Uterus (tissue), 2 donors: ENCODE data around the gene CAPN1.

Experiments used
- POLR2A ChIP-seq, 2 donors: fragments of 450-650 bp; IDR thresholded peaks; one replicate each; pipeline ENCODE4 v1.6.1; 2016; ENCODE audit warnings: antibody characterized with exemption in 2 of 2, mild to moderate bottlenecking in 1 of 2, moderate library complexity in 1 of 2
- TF ChIP-seq, protein P1 (sequence below), 4 experiments: fragments of 200-600 bp in 2 of 4; fragments of 450-650 bp in 2 of 4; sonication (generic) in 2 of 4; IDR thresholded peaks; one replicate each; pipeline ENCODE4 v1.5.1; 2016 to 2019; ENCODE audit warnings: antibody characterized with exemption in 4 of 4, mild to moderate bottlenecking in 2 of 4, moderate library complexity in 1 of 4

DNA sequence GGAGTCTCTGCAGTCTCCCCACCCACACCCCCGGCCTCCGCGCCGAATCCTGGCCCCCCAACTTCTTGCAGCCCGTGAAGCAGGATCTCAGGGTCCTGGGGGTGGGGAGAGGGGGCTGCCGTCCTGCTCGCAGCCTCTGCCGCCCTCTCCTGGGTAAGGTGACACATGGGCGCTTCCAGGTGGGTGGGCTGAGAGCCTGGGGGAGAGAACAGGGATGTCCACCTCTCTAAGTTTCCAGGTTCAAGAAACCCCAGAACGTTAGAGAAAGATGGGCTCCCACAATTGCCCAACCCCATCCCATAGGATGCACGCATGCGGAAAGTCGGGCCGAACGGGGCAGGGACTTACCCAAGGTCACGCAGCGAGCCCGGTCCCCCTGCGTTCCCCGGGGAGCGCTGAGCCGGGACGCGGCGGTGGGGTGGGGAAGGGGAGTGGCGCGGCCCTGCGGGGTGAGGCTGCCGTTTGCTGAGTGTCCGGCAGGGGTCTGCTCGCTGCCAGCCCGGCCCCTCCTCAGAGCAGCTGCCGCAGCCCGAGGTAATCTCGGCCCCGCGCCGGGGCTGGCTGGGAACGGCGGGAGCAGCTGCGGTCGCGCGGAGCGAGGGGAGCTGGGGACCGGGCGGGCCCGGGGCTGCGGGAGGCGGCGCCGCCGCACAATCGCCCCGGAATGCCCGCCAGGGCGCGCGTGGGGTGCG is 705 bp upstream of the CAPN1 start:
- TF ChIP-seq, protein P1, sequence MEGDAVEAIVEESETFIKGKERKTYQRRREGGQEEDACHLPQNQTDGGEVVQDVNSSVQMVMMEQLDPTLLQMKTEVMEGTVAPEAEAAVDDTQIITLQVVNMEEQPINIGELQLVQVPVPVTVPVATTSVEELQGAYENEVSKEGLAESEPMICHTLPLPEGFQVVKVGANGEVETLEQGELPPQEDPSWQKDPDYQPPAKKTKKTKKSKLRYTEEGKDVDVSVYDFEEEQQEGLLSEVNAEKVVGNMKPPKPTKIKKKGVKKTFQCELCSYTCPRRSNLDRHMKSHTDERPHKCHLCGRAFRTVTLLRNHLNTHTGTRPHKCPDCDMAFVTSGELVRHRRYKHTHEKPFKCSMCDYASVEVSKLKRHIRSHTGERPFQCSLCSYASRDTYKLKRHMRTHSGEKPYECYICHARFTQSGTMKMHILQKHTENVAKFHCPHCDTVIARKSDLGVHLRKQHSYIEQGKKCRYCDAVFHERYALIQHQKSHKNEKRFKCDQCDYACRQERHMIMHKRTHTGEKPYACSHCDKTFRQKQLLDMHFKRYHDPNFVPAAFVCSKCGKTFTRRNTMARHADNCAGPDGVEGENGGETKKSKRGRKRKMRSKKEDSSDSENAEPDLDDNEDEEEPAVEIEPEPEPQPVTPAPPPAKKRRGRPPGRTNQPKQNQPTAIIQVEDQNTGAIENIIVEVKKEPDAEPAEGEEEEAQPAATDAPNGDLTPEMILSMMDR (IDR thresholded peaks at IDR 0.05) = peak; percentile 23 to 63 (median 30)
- peak in 1 of 2 donors; percentile 46 for TF ChIP-seq POLR2A (IDR thresholded peaks at IDR 0.05)
